ENCODE data around the gene GPR183. TPM values are rescaled to one million over a fixed set of nuclear protein-coding genes. Genes with fewer than 3 reads are reported as not detected.

Gene GPR183
- total RNA-seq, 1 donor from 2014 or later, result 4.7 TPM

GRCh38 chr13:99305566-99305965 is 1.6 kb downstream of the GPR183 start:
- H3K27me3 ChIP-seq (ENCODE audit: control insufficient read depth in 3 of 3, insufficient read depth in 3 of 3, low read length in 3 of 3), result no peaks in the 10 kb centered on the region
- peaks cover 0 to 2% (median 0%) of the 10 kb centered on the region in 3 donors for H3K4me1 ChIP-seq (ENCODE audit: control insufficient read depth in 3 of 3, insufficient read depth in 3 of 3, low read length in 3 of 3)
- no peak overlapping the region for H3K4me3 ChIP-seq (ENCODE audit: low read length in 3 of 3)
- no peaks in the 10 kb centered on the region for H3K9me3 ChIP-seq (ENCODE audit: control insufficient read depth in 3 of 3, low read length in 3 of 3)
- H3K36me3 ChIP-seq (ENCODE audit: control insufficient read depth in 3 of 3, insufficient read depth in 3 of 3, low read length in 3 of 3), result peaks cover 0 to 3% (median 0%) of the 10 kb centered on the region in 3 donors
- H3K27ac ChIP-seq (ENCODE audit: low read depth, low read length), result no peak overlapping the region
- no peak overlapping the region for H3K9ac ChIP-seq (ENCODE audit: low read depth in 1 of 3, low read length in 3 of 3)

- Histone ChIP-seq H3K4me1 (ENCODE audit: control insufficient read depth in 3 of 3, insufficient read depth in 3 of 3, low read length in 3 of 3) (peaks cover 0 to 2% (median 0%) of the 10 kb centered on the region in 3 donors), H3K9me3 (ENCODE audit: control insufficient read depth in 3 of 3, low read length in 3 of 3) (no peaks in the 10 kb centered on the region), H3K36me3 (ENCODE audit: control insufficient read depth in 3 of 3, insufficient read depth in 3 of 3, low read length in 3 of 3) (peaks cover 0 to 3% (median 0%) of the 10 kb centered on the region in 3 donors), H3K27me3 (ENCODE audit: control insufficient read depth in 3 of 3, insufficient read depth in 3 of 3, low read length in 3 of 3) (no peaks in the 10 kb centered on the region), H3K4me3 (ENCODE audit: low read length in 3 of 3) (no peak overlapping the region), H3K27ac (ENCODE audit: low read depth, low read length) (no peak overlapping the region), H3K9ac (ENCODE audit: low read depth in 1 of 3, low read length in 3 of 3) (no peak overlapping the region)
Measured at GRCh38 chr13:99305158-99305557, 2.0 kb downstream of the GPR183 start.

GRCh38 chr13:99304541-99304940 is 2.7 kb downstream of the GPR183 start:
- Histone ChIP-seq H3K27ac (ENCODE audit: low read depth, low read length) (no peak overlapping the region), H3K4me3 (ENCODE audit: low read length in 3 of 3) (no peak overlapping the region), H3K27me3 (ENCODE audit: control insufficient read depth in 3 of 3, insufficient read depth in 3 of 3, low read length in 3 of 3) (no peaks in the 10 kb centered on the region), H3K9ac (ENCODE audit: low read depth in 1 of 3, low read length in 3 of 3) (no peak overlapping the region), H3K9me3 (ENCODE audit: control insufficient read depth in 3 of 3, low read length in 3 of 3) (no peaks in the 10 kb centered on the region), H3K4me1 (ENCODE audit: control insufficient read depth in 3 of 3, insufficient read depth in 3 of 3, low read length in 3 of 3) (peaks cover 0 to 2% (median 0%) of the 10 kb centered on the region in 3 donors), H3K36me3 (ENCODE audit: control insufficient read depth in 3 of 3, insufficient read depth in 3 of 3, low read length in 3 of 3) (peaks cover 0 to 3% (median 0%) of the 10 kb centered on the region in 3 donors)

- Histone ChIP-seq H3K27ac (ENCODE audit: low read depth, low read length) (no peak overlapping the region), H3K9ac (ENCODE audit: low read depth in 1 of 3, low read length in 3 of 3) (no peak overlapping the region), H3K27me3 (ENCODE audit: control insufficient read depth in 3 of 3, insufficient read depth in 3 of 3, low read length in 3 of 3) (no peaks in the 10 kb centered on the region), H3K9me3 (ENCODE audit: control insufficient read depth in 3 of 3, low read length in 3 of 3) (no peaks in the 10 kb centered on the region), H3K4me3 (ENCODE audit: low read length in 3 of 3) (no peak overlapping the region), H3K4me1 (ENCODE audit: control insufficient read depth in 3 of 3, insufficient read depth in 3 of 3, low read length in 3 of 3) (peaks cover 0 to 2% (median 0%) of the 10 kb centered on the region in 3 donors), H3K36me3 (ENCODE audit: control insufficient read depth in 3 of 3, insufficient read depth in 3 of 3, low read length in 3 of 3) (peaks cover 0 to 3% (median 0%) of the 10 kb centered on the region in 3 donors)
Measured at GRCh38 chr13:99303863-99304521, 3.2 kb downstream of the GPR183 start.

DNA sequence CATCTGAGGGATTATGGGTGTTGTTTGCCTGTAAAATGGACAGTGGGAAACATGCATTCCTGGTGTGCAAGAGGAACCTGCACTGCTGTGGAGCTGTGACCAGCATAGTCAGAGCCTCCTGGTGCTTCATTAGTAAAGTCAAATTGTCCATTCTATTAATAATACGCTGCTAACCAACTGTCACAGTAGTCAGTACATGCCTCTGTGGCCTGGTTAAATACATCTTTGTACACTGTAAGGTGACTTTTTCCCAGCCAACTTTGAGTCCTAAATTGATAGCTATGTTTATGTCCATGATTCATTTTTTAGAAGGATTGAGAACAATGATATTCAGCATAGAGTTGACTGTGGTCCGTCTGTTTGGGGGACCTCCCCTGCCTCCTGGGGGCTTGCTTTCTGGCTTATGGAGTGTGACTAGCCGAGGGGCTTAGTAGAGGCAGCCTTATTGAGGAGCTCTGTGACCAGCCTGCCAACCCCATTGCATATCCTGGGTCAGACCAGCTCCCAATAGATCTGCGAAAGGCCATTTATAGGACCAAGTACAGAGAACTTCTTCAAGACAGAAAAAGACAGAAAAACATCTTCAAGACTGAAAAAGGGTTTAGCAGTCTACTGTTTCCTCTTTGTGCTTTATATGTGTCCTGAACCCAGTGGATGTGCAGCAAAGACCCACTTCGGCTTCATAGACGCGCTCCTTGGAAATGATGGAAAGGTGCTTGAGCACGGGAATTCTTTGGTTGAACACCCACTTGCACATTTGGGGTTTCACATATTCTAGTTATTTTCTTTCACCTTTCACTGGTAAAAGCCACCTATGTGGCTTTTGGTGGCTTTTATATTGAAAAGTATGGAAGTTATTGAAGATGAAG is 4.3 kb downstream of the GPR183 start:
- H3K4me3 ChIP-seq (ENCODE audit: low read length in 3 of 3), result no peak overlapping the region
- no peak overlapping the region for H3K27ac ChIP-seq (ENCODE audit: low read depth, low read length)

DNA sequence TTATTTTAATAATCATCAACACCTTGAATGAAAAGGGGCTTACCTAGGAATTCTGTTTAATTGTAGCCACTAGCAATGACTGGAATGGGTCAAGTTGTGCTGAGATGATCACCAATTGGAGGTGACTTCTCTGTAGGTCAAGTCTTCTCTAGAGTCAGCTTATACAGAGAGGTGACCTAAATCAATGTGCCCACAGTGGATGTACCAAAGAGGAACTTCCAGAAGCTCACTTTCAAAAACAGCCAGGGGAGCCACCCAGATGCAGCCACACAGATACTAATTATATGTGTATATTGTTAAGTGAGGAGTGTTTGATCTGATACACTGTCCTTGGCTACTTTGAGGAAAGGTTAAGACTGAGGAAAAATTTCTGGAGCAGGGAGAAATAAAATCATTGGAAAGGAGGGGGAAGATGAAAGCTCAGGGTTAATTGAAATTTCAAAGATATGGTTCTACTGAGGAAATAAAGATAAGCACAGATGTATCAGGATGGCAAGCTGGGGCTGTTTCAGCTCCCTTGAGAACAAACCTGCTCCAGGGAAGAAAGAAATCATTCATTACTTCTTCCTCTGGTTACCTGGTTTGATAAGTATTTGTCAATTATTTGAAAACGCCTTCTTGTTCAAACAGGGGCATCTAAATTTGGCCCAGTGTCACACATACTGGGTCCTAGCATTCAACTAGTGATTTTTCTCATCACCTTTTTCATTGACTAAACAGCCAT is 5.1 kb downstream of the GPR183 start:
- no peaks in the 10 kb centered on the region for H3K4me1 ChIP-seq (ENCODE audit: control insufficient read depth in 3 of 3, insufficient read depth in 3 of 3, low read length in 3 of 3)

More for the DNA sequence above, 4.3 kb downstream of the GPR183 start:
- H3K9me3 ChIP-seq (ENCODE audit: control insufficient read depth in 3 of 3, low read length in 3 of 3), result no peaks in the 10 kb centered on the region
- H3K27me3 ChIP-seq (ENCODE audit: control insufficient read depth in 3 of 3, insufficient read depth in 3 of 3, low read length in 3 of 3), result no peaks in the 10 kb centered on the region
- no peak overlapping the region for H3K9ac ChIP-seq (ENCODE audit: low read depth in 1 of 3, low read length in 3 of 3)
- H3K36me3 ChIP-seq (ENCODE audit: control insufficient read depth in 3 of 3, insufficient read depth in 3 of 3, low read length in 3 of 3), result peaks cover 0 to 3% (median 0%) of the 10 kb centered on the region in 3 donors
- no peaks in the 10 kb centered on the region for H3K4me1 ChIP-seq (ENCODE audit: control insufficient read depth in 3 of 3, insufficient read depth in 3 of 3, low read length in 3 of 3)

DNA sequence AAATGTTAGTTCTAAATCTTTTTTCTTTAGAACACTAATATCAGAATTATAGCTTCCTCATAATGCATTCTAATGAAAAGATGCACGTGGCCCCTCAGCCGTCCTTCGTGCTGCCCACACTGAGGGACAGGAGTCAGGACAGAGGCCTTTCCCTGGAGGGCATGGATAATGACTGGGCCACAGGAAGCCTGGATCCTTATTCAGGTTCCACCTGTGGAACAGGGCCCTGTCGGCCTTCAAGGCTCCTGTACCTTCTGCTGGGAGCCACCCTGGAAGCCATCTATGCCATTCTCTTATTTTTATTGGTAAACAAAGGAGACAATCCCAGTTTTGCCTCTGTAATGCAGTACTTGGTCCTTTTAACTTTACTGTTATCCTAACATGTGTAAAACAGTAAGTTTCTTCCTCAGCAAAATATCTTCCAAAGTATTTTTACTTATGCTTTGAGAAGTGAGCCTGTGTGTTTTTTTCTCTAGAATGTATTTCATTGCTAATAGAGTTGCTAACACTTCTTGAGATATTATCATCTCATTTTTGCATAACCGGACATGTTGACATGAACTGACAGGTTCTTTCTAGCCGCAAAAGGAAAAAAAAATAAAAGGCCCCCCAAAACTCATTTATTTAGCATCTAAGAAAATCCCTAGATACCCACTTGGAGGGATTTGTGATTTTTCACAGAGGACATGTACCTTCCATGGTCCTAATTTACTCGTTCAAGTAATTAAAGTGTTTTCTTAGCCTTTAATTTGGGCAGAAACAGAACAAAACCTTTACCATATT is 6.0 kb downstream of the GPR183 start:
- Histone ChIP-seq H3K27me3 (ENCODE audit: control insufficient read depth in 3 of 3, insufficient read depth in 3 of 3, low read length in 3 of 3) (no peaks in the 10 kb centered on the region), H3K4me1 (ENCODE audit: control insufficient read depth in 3 of 3, insufficient read depth in 3 of 3, low read length in 3 of 3) (no peaks in the 10 kb centered on the region), H3K36me3 (ENCODE audit: control insufficient read depth in 3 of 3, insufficient read depth in 3 of 3, low read length in 3 of 3) (peaks cover 0 to 3% (median 0%) of the 10 kb centered on the region in 3 donors), H3K27ac (ENCODE audit: low read depth, low read length) (no peak overlapping the region), H3K9ac (ENCODE audit: low read depth in 1 of 3, low read length in 3 of 3) (no peak overlapping the region), H3K9me3 (ENCODE audit: control insufficient read depth in 3 of 3, low read length in 3 of 3) (no peaks in the 10 kb centered on the region), H3K4me3 (ENCODE audit: low read length in 3 of 3) (no peak overlapping the region)

More for the DNA sequence above, 5.1 kb downstream of the GPR183 start:
- no peak overlapping the region for H3K9ac ChIP-seq (ENCODE audit: low read depth in 1 of 3, low read length in 3 of 3)
- H3K27me3 ChIP-seq (ENCODE audit: control insufficient read depth in 3 of 3, insufficient read depth in 3 of 3, low read length in 3 of 3), result no peaks in the 10 kb centered on the region
- H3K9me3 ChIP-seq (ENCODE audit: control insufficient read depth in 3 of 3, low read length in 3 of 3), result no peaks in the 10 kb centered on the region
- no peak overlapping the region for H3K4me3 ChIP-seq (ENCODE audit: low read length in 3 of 3)
- peaks cover 0 to 3% (median 0%) of the 10 kb centered on the region in 3 donors for H3K36me3 ChIP-seq (ENCODE audit: control insufficient read depth in 3 of 3, insufficient read depth in 3 of 3, low read length in 3 of 3)
- no peak overlapping the region for H3K27ac ChIP-seq (ENCODE audit: low read depth, low read length)

DNA sequence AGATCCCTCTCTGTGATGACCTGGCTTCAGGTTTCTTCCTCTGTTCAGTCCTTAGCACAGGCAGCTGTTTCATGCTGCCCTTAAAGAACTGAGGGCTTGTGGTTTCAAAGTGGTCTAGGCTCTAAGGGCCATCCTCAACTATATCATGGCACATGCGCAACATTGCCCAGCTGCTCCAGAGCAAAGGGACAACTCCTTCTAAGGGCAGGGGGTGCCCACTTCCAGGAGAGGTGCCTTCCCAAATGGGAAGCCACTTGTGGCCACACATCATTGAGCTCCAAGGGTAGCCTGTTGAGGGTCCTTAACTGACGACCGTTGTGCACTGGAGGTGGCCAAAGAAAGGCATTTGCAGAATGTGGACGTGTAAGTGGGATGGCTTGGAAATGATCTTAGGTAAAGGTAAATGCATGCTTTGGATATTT is 7.3 kb downstream of the GPR183 start:
- Histone ChIP-seq H3K36me3 (ENCODE audit: control insufficient read depth in 3 of 3, insufficient read depth in 3 of 3, low read length in 3 of 3) (peaks cover 0 to 3% (median 0%) of the 10 kb centered on the region in 3 donors), H3K27me3 (ENCODE audit: control insufficient read depth in 3 of 3, insufficient read depth in 3 of 3, low read length in 3 of 3) (no peaks in the 10 kb centered on the region), H3K9ac (ENCODE audit: low read depth in 1 of 3, low read length in 3 of 3) (no peak overlapping the region), H3K4me1 (ENCODE audit: control insufficient read depth in 3 of 3, insufficient read depth in 3 of 3, low read length in 3 of 3) (peaks cover 0 to 3% (median 0%) of the 10 kb centered on the region in 3 donors), H3K4me3 (ENCODE audit: low read length in 3 of 3) (no peak overlapping the region), H3K27ac (ENCODE audit: low read depth, low read length) (no peak overlapping the region), H3K9me3 (ENCODE audit: control insufficient read depth in 3 of 3, low read length in 3 of 3) (no peaks in the 10 kb centered on the region)

- Histone ChIP-seq H3K27me3 (ENCODE audit: control insufficient read depth in 3 of 3, insufficient read depth in 3 of 3, low read length in 3 of 3) (no peaks in the 10 kb centered on the region), H3K4me3 (ENCODE audit: low read length in 3 of 3) (no peak overlapping the region), H3K36me3 (ENCODE audit: control insufficient read depth in 3 of 3, insufficient read depth in 3 of 3, low read length in 3 of 3) (peaks cover 0 to 3% (median 0%) of the 10 kb centered on the region in 3 donors), H3K9me3 (ENCODE audit: control insufficient read depth in 3 of 3, low read length in 3 of 3) (no peaks in the 10 kb centered on the region), H3K27ac (ENCODE audit: low read depth, low read length) (no peak overlapping the region), H3K9ac (ENCODE audit: low read depth in 1 of 3, low read length in 3 of 3) (no peak overlapping the region), H3K4me1 (ENCODE audit: control insufficient read depth in 3 of 3, insufficient read depth in 3 of 3, low read length in 3 of 3) (peaks cover 0 to 3% (median 0%) of the 10 kb centered on the region in 3 donors)
Measured at GRCh38 chr13:99299256-99299919, 7.8 kb downstream of the GPR183 start.

Measured in skeletal muscle tissue (tissue), 4 donors.